Adrenal gland (tissue), 5 donors: ENCODE data around the gene GPC5.

Experiments
- CTCF ChIP-seq, 6 experiments: fragments of 450-650 bp in 4 of 6; fragments of 200-600 bp in 2 of 6; sonication (generic) in 1 of 6; IDR thresholded peaks; 1 replicate in 5 of 6; 2 replicates in 1 of 6; pipeline versions ENCODE4 v1.5.1 to v1.8.0; 2016 to 2021; ENCODE audit warnings: antibody characterized with exemption in 6 of 6, mild to moderate bottlenecking in 2 of 6, moderate library complexity in 1 of 6
- POLR2A ChIP-seq, 2 donors: fragments of 450-650 bp; IDR thresholded peaks; one replicate each; pipeline ENCODE4 v1.6.1; 2017; ENCODE audit warnings: antibody characterized with exemption in 2 of 2, mild to moderate bottlenecking in 2 of 2, moderate library complexity in 1 of 2
- donor health status: DM: no; HTN: no; CAD: no.

DNA sequence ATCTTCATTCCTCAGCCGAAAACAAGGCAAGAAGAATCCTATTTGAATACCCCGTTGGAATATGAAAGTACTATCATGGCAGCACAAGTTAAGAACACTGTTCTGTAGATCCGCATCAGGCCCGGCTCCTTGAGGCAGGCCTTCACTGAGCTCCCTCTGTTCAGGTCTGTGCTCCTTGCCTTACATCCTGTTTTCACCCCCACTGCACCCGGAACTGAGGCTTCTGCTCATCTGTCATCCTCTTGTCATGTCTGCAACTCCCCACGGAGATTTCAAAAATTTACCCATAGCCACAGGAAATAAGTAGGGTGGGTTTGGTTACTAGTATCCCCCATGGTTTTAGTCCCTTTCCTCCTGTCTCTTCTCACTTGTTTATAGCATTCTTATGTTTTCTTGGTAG lies 861.9 kb downstream of the GPC5 start:
- TF ChIP-seq POLR2A (IDR thresholded peaks at IDR 0.05), result no peak
- no peak for TF ChIP-seq CTCF (IDR thresholded peaks at IDR 0.05)
